ENCODE data around the gene PTPRM. TPM values are rescaled to one million over a fixed set of nuclear protein-coding genes. Genes with fewer than 3 reads are reported as not detected.

Gene PTPRM
- total RNA-seq, 1 experiment from 2014 or later: 100.0 TPM

GRCh38 chr18:7657937-7658336 is 90.8 kb downstream of the PTPRM start:
- Mint-ChIP-seq H3K4me3 (ENCODE audit: unreplicated experiment) (peak overlapping the region; percentile 47), H3K27ac (ENCODE audit: unreplicated experiment) (peak overlapping the region; percentile 42), H3K4me1 (ENCODE audit: low read depth, unreplicated experiment) (peaks cover 40% of the 10 kb centered on the region), H3K9me3 (ENCODE audit: unreplicated experiment) (no peaks in the 10 kb centered on the region), H3K36me3 (ENCODE audit: insufficient read depth, unreplicated experiment) (peaks cover 21% of the 10 kb centered on the region), H3K27me3 (ENCODE audit: insufficient read depth, unreplicated experiment) (no peaks in the 10 kb centered on the region)
- no peaks in the 10 kb centered on the region for H3K36me3 ChIP-seq (ENCODE audit: control insufficient read depth, insufficient read depth, low read length)
- H3K4me1 ChIP-seq: peaks cover 50% of the 10 kb centered on the region
- DNase-seq: peak in 1 of 2 experiments; percentile 41
- ChIA-PET POLR2A (interaction anchor here (0.6 kb wide), 1 partner anchor 97 kb away, joined by 3 read pairs; no protein-coding TSS in a partner anchor), CTCF (no interaction called here)
- no peaks in the 10 kb centered on the region for H3K27me3 ChIP-seq (replicated peaks; ENCODE audit: control insufficient read depth, insufficient read depth, low read length)
- intact Hi-C loops (cut with micrococcal nuclease; ENCODE audit: unreplicated experiment): no loop called here
- no peak overlapping the region for H3K4me3 ChIP-seq (ENCODE audit: low read depth, low read length)
- TF ChIP-seq CTCF (IDR thresholded peaks at IDR 0.05; ENCODE audit: insufficient read depth in 1 of 2, low read depth in 1 of 2, low read length in 1 of 2, severe bottlenecking in 1 of 2, unreplicated experiment in 1 of 2): no peak
- BruUV-seq (replicated peaks): no TSS peak
- H3K9me3 ChIP-seq: no peaks in the 10 kb centered on the region

GRCh38 chr18:7658701-7659100 is 91.6 kb downstream of the PTPRM start:
- Histone ChIP-seq H3K4me1 (peaks cover 50% of the 10 kb centered on the region), H3K9me3 (no peaks in the 10 kb centered on the region), H3K36me3 (ENCODE audit: control insufficient read depth, insufficient read depth, low read length) (no peaks in the 10 kb centered on the region), H3K4me3 (ENCODE audit: low read depth, low read length) (no peak overlapping the region), H3K27me3 (replicated peaks; ENCODE audit: control insufficient read depth, insufficient read depth, low read length) (no peaks in the 10 kb centered on the region)
- TF ChIP-seq CTCF (IDR thresholded peaks at IDR 0.05; ENCODE audit: insufficient read depth in 1 of 2, low read depth in 1 of 2, low read length in 1 of 2, severe bottlenecking in 1 of 2, unreplicated experiment in 1 of 2): no peak
- Mint-ChIP-seq H3K9me3 (ENCODE audit: unreplicated experiment) (no peaks in the 10 kb centered on the region), H3K4me3 (ENCODE audit: unreplicated experiment) (peak overlapping the region; percentile 47), H3K4me1 (ENCODE audit: low read depth, unreplicated experiment) (peaks cover 40% of the 10 kb centered on the region), H3K36me3 (ENCODE audit: insufficient read depth, unreplicated experiment) (peaks cover 16% of the 10 kb centered on the region), H3K27me3 (ENCODE audit: insufficient read depth, unreplicated experiment) (no peaks in the 10 kb centered on the region), H3K27ac (ENCODE audit: unreplicated experiment) (no peak overlapping the region)
- BruUV-seq (replicated peaks): no TSS peak
- intact Hi-C loops (cut with micrococcal nuclease; ENCODE audit: unreplicated experiment): no loop called here
- no peak for DNase-seq
- POLR2A ChIA-PET: interaction anchor here (0.6 kb wide), 1 partner anchor 97 kb away, joined by 3 read pairs; no protein-coding TSS in a partner anchor
- CTCF ChIA-PET: interaction anchor here (0.5 kb wide), 1 partner anchor 77 kb away, joined by 3 read pairs; no protein-coding TSS in a partner anchor

- CTCF ChIA-PET: no interaction called here
- H3K27me3 Mint-ChIP-seq (ENCODE audit: insufficient read depth, unreplicated experiment): no peaks in the 10 kb centered on the region
Observed at GRCh38 chr18:7661207-7661606, 94.1 kb downstream of the PTPRM start.

More at GRCh38 chr18:7661207-7661606, 94.1 kb downstream of the PTPRM start:
- H3K4me1 Mint-ChIP-seq (ENCODE audit: low read depth, unreplicated experiment): peaks cover 36% of the 10 kb centered on the region
- DNase-seq: no peak
- Histone ChIP-seq H3K27me3 (replicated peaks; ENCODE audit: control insufficient read depth, insufficient read depth, low read length) (no peaks in the 10 kb centered on the region), H3K36me3 (ENCODE audit: control insufficient read depth, insufficient read depth, low read length) (no peaks in the 10 kb centered on the region), H3K4me3 (ENCODE audit: low read depth, low read length) (no peak overlapping the region), H3K4me1 (peaks cover 29% of the 10 kb centered on the region), H3K9me3 (no peaks in the 10 kb centered on the region)
- H3K36me3 Mint-ChIP-seq (ENCODE audit: insufficient read depth, unreplicated experiment): peaks cover 12% of the 10 kb centered on the region
- no peak overlapping the region for H3K4me3 Mint-ChIP-seq (ENCODE audit: unreplicated experiment)
- BruUV-seq (replicated peaks): no TSS peak
- intact Hi-C loops (cut with micrococcal nuclease; ENCODE audit: unreplicated experiment): no loop called here
- H3K9me3 Mint-ChIP-seq (ENCODE audit: unreplicated experiment): no peaks in the 10 kb centered on the region
- H3K27ac Mint-ChIP-seq (ENCODE audit: unreplicated experiment): no peak overlapping the region
- POLR2A ChIA-PET: no interaction called here
- no peak for TF ChIP-seq CTCF (IDR thresholded peaks at IDR 0.05; ENCODE audit: insufficient read depth in 1 of 2, low read depth in 1 of 2, low read length in 1 of 2, severe bottlenecking in 1 of 2, unreplicated experiment in 1 of 2)

All from Caco-2 (cell line).